Activated B cell treated with CpG ODN at 0.5 μM for 24 hours (primary cell): ENCODE data around the gene MRPS12. TPM values are rescaled to one million over a fixed set of nuclear protein-coding genes. Genes with fewer than 3 reads are reported as not detected.

Experiments
- ATAC-seq: fragments of 200-7000 bp; cut with Tn5 transposase; one replicate; pipeline ENCODE4 v1.10.0; 2021; ENCODE audit warnings: low read depth, mild to moderate bottlenecking, moderate library complexity
- CTCF ChIA-PET: fragments of 350-600 bp; sonication (Branson Sonifier 250); formaldehyde crosslinking; loops from one replicate; lab custom pipeline; 2021; ENCODE audit warnings: antibody characterized with exemption; lab: Charles Lee
- POLR2A ChIA-PET: fragments of 350-600 bp; sonication (Branson Sonifier 250); formaldehyde crosslinking; loops from one replicate; lab custom pipeline; 2021; ENCODE audit warnings: antibody characterized with exemption; lab: Charles Lee
- DNase-seq: peaks from one replicate; pipeline ENCODE4 v3.0.0; 2022
- H3K27ac Mint-ChIP-seq: one replicate; pipeline ENCODE4 v1.8.0; 2020; ENCODE audit warnings: mixed read lengths
- H3K27me3 Mint-ChIP-seq: one replicate; pipeline ENCODE4 v1.8.0; 2021; ENCODE audit warnings: mixed read lengths
- H3K36me3 Mint-ChIP-seq: one replicate; pipeline ENCODE4 v1.8.0; 2021; ENCODE audit warnings: low read depth, mixed read lengths
- H3K4me1 Mint-ChIP-seq: one replicate; pipeline ENCODE4 v1.8.0; 2021; ENCODE audit warnings: mixed read lengths
- H3K4me3 Mint-ChIP-seq: one replicate; pipeline ENCODE4 v1.8.0; 2020; ENCODE audit warnings: mild to moderate bottlenecking, mixed read lengths
- H3K9me3 Mint-ChIP-seq: one replicate; pipeline ENCODE4 v1.8.0; 2020; ENCODE audit warnings: mixed read lengths
- intact Hi-C: fragments of 100-400 bp; cut with micrococcal nuclease; formaldehyde crosslinking; loops from one replicate; pipeline ENCODE4 v1.15.1; 2024
- total RNA-seq: library from RNA; stranded (reverse); gene quantifications from 2 replicates; pipeline ENCODE4 v1.2.3, GENCODE V29; 2022
- TF ChIP-seq, protein P1 (sequence below): fragments of 200-600 bp; IDR thresholded peaks from one replicate; pipeline ENCODE4 v1.8.0; 2022; ENCODE audit warnings: antibody characterized with exemption, mild to moderate bottlenecking

MRPS12 gene
- total RNA-seq, 1 donor from 2014 or later, result 51.6 TPM

DNA sequence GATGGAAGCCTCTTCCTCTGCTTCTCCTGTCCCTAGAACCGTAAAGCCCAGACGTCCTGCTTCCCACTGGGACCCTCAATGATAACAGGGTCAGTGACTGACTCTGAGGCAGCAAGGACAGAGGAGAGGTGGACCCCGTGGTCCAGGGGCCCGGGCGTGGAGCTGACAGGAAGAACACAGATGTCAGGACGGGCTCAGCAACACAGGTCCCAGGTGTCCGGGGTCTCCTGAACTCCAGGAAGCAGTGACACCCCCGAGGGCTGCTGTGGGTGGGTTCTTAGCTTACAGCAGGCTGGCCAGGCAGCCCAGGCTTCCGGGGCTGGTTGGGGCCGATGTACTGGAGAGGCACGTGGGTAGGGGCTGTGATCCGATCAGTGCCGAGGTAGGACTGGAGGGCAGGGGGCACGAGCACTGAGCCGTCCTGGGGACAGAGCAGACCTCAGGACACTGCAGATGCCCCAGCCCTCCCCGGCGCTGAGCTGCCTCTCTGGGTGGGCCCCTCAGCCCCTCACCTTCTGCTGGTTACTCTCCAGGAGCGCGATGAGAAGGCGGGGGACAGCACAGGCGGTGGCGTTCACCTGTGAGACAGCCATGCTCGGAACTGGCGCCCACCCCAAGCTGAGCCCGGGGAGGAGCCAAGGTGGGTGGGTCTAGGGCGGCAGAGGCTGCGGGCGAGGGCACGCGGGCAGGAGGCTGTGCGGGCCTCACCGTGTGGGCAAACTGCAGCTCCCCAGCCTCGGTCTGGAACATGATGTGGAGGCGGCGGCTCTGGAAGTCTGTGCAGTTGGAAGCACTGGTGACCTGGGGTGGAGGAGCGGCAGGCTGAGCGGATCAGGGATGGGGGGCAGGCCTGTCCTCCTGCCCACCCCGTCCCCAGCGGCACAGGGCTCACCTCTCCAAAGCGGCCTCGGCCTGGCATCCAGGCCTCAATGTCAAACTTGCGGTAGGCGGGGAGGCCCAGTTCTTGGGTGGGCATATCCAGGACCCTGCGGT is 15.1 kb upstream of the MRPS12 start:
- intact Hi-C loops, result no loop called here
- no peak overlapping the region for H3K27ac Mint-ChIP-seq
- POLR2A ChIA-PET, result interaction anchor here (0.6 kb wide), 1 partner anchor 51 kb away, joined by 3 read pairs; no protein-coding TSS in a partner anchor

DNA sequence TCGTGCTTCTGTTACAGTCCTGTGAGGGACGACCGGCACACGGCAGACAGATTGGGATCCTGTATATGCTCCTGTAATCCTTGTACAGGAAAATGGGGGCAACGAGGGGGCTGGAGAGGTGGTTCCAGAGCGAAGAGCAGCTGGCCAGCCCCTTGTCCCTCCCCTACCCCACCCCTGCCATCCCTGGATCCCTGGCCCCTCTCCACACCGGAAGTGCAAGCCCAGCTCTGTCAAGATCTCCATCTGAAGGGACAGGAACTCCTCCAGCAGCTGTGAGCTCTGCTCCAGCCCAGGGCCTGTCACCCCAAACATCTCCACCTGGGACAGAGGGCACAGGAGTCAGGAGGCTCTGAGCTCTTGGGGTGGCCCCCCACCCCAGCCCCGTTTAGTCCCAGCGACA is 13.2 kb upstream of the MRPS12 start:
- Mint-ChIP-seq H3K36me3 (peaks cover 16% of the 10 kb centered on the region), H3K27ac (no peak overlapping the region), H3K4me1 (no peaks in the 10 kb centered on the region), H3K4me3 (no peak overlapping the region), H3K9me3 (no peaks in the 10 kb centered on the region), H3K27me3 (no peaks in the 10 kb centered on the region)
- ChIA-PET CTCF (no interaction called here), POLR2A (interaction anchor here (0.6 to 1.2 kb wide), 3 partner anchors 10 to 384 kb away, joined by 4 to 7 read pairs (median 6); no protein-coding TSS in a partner anchor)
- TF ChIP-seq, protein P1, sequence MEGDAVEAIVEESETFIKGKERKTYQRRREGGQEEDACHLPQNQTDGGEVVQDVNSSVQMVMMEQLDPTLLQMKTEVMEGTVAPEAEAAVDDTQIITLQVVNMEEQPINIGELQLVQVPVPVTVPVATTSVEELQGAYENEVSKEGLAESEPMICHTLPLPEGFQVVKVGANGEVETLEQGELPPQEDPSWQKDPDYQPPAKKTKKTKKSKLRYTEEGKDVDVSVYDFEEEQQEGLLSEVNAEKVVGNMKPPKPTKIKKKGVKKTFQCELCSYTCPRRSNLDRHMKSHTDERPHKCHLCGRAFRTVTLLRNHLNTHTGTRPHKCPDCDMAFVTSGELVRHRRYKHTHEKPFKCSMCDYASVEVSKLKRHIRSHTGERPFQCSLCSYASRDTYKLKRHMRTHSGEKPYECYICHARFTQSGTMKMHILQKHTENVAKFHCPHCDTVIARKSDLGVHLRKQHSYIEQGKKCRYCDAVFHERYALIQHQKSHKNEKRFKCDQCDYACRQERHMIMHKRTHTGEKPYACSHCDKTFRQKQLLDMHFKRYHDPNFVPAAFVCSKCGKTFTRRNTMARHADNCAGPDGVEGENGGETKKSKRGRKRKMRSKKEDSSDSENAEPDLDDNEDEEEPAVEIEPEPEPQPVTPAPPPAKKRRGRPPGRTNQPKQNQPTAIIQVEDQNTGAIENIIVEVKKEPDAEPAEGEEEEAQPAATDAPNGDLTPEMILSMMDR, result no peak
- DNase-seq (no peak), ATAC-seq (no peak)
- intact Hi-C loops, result no loop called here

More for the DNA sequence above, 15.1 kb upstream of the MRPS12 start:
- Mint-ChIP-seq H3K4me3 (no peak overlapping the region), H3K27me3 (no peaks in the 10 kb centered on the region), H3K9me3 (no peaks in the 10 kb centered on the region), H3K4me1 (no peaks in the 10 kb centered on the region), H3K36me3 (peaks cover 7% of the 10 kb centered on the region)
- ATAC-seq (no peak), DNase-seq (no peak)
- CTCF ChIA-PET, result no interaction called here
- TF ChIP-seq, protein P1, result no peak

DNA sequence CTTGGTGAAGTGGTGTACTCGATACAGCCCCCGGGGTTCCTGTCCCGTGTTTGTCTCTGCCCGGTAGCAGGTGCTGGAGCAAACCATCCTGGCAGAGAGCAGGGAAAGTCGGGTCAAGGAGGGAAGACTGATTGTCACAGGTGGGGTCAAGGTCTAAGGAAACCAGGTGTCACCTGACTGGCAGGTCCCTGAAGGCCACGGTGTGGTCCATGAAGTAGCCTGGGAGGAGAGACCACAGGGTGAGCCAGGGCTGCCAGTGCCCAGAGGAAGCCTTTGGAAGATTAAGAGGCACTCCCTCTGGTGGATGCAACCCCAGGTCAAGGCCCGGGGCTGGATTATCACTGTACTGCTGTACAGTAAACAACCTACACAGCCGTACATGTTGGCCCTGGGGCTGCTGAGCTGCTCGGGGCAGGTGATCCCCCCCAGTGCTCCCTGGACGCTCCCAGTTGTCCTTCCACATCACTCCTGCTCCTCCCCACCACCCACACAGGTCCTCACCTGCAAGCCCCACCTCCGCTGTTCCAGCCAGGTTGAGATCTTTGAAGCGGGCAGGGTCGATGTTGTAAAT is 12.7 kb upstream of the MRPS12 start:
- peaks cover 18% of the 10 kb centered on the region for H3K36me3 Mint-ChIP-seq
- no peak overlapping the region for H3K4me3 Mint-ChIP-seq
- ATAC-seq, result no peak
- DNase-seq, result no peak
- H3K4me1 Mint-ChIP-seq, result no peaks in the 10 kb centered on the region
- TF ChIP-seq, protein P1, result no peak
- H3K27ac Mint-ChIP-seq, result no peak overlapping the region
- H3K27me3 Mint-ChIP-seq, result no peaks in the 10 kb centered on the region
- intact Hi-C loops, result no loop called here
- POLR2A ChIA-PET, result interaction anchor here (0.6 to 1.2 kb wide), 3 partner anchors 10 to 384 kb away, joined by 4 to 7 read pairs (median 6); no protein-coding TSS in a partner anchor
- no peaks in the 10 kb centered on the region for H3K9me3 Mint-ChIP-seq
- CTCF ChIA-PET, result no interaction called here

DNA sequence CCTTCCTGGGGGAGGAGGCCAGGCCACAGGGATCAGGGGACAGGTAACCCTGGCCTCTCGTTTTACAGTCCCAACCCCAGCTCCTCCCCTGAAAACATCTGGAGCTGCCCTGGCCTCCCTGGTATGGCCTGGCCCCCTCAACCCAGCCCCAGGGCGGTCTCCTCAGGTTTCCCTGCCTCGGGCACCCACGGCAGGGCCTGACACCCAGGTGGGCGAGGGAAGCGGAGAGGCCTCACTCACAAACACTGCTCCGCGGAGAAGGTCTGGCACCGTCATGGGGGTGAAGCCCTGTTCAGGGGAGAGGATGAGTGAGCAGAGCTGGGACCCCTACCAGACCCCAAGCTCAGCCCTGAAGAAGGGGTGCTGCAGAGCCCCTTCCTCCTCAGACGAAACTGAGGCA is 12.2 kb upstream of the MRPS12 start:
- Mint-ChIP-seq H3K9me3 (no peaks in the 10 kb centered on the region), H3K4me3 (no peak overlapping the region), H3K36me3 (peaks cover 18% of the 10 kb centered on the region), H3K27ac (no peak overlapping the region), H3K27me3 (no peaks in the 10 kb centered on the region), H3K4me1 (no peaks in the 10 kb centered on the region)
- ChIA-PET CTCF (no interaction called here), POLR2A (no interaction called here)
- ATAC-seq (no peak), DNase-seq (no peak)
- intact Hi-C loops, result no loop called here
- TF ChIP-seq, protein P1, result no peak
